ENCODE measurements around the gene RALY.

The RALY gene

DNA sequence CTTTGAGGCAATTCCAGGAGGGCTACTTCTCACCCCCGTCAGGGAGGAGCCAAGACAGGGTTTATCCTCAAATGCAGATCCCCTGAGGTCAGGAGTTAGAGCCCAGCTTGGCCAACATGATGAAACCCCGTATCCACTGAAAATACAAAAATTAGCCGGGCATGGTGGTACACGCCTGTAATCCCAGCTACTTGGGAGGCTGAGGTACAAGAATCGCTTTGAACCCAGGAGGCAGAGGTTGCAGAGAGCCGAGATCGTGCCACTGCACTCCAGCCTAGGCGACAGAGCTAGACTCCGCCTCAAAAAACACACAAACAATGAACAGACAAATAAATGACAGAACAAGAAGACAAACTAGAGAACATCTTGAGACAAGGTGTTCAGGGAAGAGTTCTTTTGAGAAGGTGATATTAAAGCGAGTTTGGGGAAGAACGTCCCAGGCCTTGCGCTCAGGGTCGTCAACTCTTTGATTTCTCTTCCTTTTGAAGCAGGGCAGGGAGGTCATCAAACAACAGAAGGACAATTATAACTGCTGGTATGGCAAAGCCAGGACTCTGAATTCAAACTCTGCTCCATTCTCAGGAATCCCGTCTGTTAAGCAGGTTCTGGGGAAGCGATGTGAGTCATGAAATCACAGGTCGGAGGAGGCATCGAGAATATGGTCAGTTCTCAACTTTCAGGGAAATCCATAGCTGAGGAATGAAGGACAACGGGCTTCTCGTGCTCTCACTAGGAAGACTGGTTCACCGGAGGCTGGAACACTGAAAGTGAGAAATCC is 1.4 kb upstream of the RALY start:
- Mint-ChIP-seq H3K4me3 (peak overlapping the region; percentile 91), H3K36me3 (ENCODE audit: insufficient read depth) (peaks cover 22% of the 10 kb centered on the region), H3K27ac (ENCODE audit: low read depth) (peak overlapping the region; percentile 94), H3K9me3 (no peaks in the 10 kb centered on the region), H3K4me1 (peaks cover 45% of the 10 kb centered on the region), H3K27me3 (no peaks in the 10 kb centered on the region)
- DNase-seq (ENCODE audit: low spot score in 2 of 2) (no peak), ATAC-seq (replicated peaks; ENCODE audit: extremely low read depth, poor library complexity, severe bottlenecking) (no peak)

DNA sequence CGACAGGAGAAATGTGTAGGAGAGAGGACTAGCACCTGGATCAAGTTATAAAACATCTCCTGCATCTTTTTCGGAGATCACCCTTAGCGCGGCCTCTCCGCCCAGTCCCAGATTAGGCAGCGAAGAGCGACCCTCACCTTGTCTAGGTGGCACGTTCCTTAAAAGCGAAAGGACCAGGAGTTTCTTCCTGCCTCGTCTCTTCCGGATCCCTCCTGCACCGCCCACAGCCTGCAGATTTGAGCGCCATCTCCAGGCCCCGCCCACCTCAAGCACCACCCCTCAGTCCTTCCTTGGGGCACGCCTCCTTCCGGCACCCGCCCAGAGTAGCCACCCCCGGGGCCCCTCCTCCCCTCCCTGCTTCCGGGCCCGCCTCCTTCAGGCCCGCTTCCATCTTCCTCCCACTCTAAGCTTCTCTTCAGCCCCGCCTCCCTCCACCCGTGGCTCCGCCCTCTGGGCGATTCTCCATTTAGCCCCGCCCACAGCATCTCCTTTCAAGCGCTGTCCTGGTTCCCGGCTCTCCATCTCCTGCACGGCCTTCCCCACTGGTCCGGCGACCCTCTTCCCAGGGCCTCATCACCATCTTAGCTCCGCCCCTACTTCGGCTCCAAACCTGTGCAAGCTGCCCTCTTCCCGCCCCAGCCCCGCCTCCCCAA is 662 bp upstream of the RALY start:
- no peaks in the 10 kb centered on the region for H3K27me3 Mint-ChIP-seq
- ATAC-seq (replicated peaks; ENCODE audit: extremely low read depth, poor library complexity, severe bottlenecking) (peak; percentile 81), DNase-seq (ENCODE audit: low spot score in 2 of 2) (peak; percentile 99)
- peaks cover 52% of the 10 kb centered on the region for H3K4me1 Mint-ChIP-seq
- no peaks in the 10 kb centered on the region for H3K9me3 Mint-ChIP-seq
- H3K36me3 Mint-ChIP-seq (ENCODE audit: insufficient read depth) = peaks cover 22% of the 10 kb centered on the region
- H3K27ac Mint-ChIP-seq (ENCODE audit: low read depth) = peak overlapping the region; percentile 94
- peak overlapping the region; percentile 91 for H3K4me3 Mint-ChIP-seq

DNA sequence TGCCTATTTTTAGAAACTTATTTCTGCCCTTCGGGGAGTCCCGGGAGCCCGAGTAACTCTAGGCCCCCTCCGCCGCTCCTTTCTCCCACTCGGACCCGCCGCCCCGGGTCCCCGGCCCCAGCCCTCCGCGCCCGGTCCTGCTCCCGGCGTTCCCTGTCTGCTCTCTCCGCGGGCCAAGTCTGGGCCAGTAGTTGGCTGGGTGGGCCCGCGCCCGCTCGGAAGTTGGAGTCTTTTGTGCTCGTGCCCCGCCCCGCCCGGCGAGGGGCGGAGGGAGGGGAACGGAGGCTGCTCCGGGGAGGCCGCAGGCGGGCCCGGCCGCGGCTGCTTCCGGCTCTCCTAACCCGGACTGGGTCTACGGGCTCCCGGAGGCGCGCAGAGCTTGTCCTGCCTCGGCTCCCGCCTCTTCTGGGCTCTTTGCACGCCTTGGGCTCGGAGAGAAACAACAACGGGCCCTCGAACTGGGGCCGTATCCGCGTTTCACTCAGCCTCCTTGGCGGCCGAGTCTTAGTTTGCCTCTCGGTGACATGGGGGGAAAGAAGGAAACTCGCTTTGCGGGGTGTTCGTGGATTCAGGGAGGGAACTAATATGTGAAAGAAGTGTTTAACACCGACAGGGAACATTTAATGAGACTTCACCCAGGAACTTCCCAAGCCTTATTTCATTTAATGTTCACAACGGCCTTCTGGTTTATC is 657 bp downstream of the RALY start:
- Mint-ChIP-seq H3K9me3 (no peaks in the 10 kb centered on the region), H3K27me3 (no peaks in the 10 kb centered on the region), H3K4me3 (peak overlapping the region; percentile 91), H3K36me3 (ENCODE audit: insufficient read depth) (peaks cover 22% of the 10 kb centered on the region), H3K27ac (ENCODE audit: low read depth) (peak overlapping the region; percentile 94), H3K4me1 (peaks cover 65% of the 10 kb centered on the region)
- DNase-seq (ENCODE audit: low spot score in 2 of 2) (peak; percentile 58 to 64), ATAC-seq (replicated peaks; ENCODE audit: extremely low read depth, poor library complexity, severe bottlenecking) (peak; percentile 31)

DNA sequence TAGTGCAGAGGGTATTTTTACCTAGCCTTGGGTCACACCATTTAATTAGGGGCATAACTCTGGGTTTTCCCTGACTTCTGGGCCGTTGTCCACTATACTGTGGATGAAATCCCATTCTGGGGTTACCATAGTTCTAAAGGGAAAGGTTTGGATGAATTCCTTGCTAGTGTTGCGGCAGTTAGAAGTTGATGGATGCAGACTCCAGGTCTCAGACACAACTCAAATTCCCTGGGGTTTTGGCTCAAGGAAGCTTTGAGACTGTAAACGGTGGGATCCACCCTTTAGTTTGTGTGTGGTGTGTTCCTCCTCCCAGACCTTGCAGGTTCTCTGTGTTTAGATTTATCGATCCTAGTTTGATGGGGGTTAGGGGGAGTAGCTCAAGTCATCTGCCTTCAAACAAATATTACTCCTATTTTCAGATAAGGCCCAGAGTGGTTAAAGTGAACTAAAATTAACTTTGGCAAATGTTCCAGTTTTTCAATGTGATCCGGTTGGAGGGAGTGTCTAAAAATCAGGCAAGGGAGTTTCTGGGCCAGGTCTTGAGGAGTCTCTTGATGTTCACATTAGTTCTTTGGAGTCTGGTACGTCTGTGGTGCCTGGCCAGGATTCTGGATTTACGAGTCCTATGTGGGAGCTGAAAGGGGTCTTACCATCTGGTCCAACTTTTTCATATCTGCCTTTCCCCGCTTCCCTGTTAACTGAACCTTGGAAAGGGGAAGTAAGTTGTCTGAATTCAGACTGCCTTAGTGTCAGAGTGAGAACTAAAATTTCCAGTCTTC is 1.5 kb downstream of the RALY start:
- Mint-ChIP-seq H3K4me1 (peaks cover 74% of the 10 kb centered on the region), H3K4me3 (peak overlapping the region; percentile 91), H3K27me3 (no peaks in the 10 kb centered on the region), H3K9me3 (no peaks in the 10 kb centered on the region), H3K27ac (ENCODE audit: low read depth) (peak overlapping the region; percentile 94), H3K36me3 (ENCODE audit: insufficient read depth) (peaks cover 22% of the 10 kb centered on the region)
- ATAC-seq (replicated peaks; ENCODE audit: extremely low read depth, poor library complexity, severe bottlenecking) (no peak), DNase-seq (ENCODE audit: low spot score in 2 of 2) (no peak)

DNA sequence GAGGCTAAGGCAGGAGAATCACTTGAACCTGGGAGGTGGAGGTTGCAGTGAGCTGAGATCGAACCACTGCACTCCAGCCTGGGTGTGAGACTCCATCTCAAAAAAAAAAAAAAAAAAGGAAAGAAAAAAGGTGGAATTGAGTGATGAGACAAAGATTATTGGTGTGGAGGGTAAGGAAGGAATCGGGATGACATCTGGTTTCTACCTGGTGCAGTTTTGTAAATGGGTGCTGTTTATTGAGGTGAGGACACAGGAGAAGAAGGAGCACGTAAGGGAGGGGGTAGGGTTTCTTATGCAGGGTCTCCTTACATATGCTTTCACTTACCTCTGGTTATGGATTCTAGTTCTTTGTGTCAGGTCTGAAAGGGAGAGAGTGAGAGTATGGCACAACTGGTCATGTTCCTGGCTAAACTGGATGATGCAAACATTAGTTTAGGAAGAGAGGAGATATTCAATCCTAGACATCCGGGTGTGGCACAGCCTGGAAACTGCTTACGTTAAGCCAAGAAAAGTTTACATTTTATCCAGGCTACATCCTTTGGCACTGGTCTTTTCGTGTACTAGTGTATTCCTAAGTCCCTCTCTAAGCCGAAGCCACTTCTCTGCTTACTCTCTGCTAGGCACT is 5.4 kb downstream of the RALY start:
- peak overlapping the region; percentile 53 for H3K4me3 Mint-ChIP-seq
- H3K9me3 Mint-ChIP-seq = no peaks in the 10 kb centered on the region
- no peak for ATAC-seq (replicated peaks; ENCODE audit: extremely low read depth, poor library complexity, severe bottlenecking)
- DNase-seq (ENCODE audit: low spot score in 2 of 2) = no peak
- H3K4me1 Mint-ChIP-seq = peaks cover 90% of the 10 kb centered on the region
- peaks cover 11% of the 10 kb centered on the region for H3K36me3 Mint-ChIP-seq (ENCODE audit: insufficient read depth)
- peak overlapping the region; percentile 27 for H3K27ac Mint-ChIP-seq (ENCODE audit: low read depth)
- no peaks in the 10 kb centered on the region for H3K27me3 Mint-ChIP-seq

DNA sequence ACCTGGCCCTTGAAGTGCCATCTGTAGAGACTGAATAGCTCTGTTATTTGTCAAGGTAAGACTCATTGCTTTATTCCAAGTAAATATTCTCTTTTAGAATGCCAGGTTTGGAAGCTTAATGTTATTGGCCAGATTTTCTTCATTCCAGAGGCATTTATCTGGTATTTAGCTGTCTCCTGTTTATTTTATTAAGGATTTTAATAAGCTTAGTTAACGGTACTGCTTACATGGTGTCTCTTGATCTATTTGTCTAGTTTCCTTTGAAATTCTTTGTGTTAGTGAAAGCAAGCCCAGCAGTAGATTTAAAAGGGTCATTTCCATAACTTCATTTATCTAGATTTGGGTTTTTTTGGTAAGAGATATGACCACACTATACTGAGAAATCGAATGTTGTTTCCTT is 7.7 kb downstream of the RALY start:
- Mint-ChIP-seq H3K27ac (ENCODE audit: low read depth) (no peak overlapping the region), H3K4me3 (no peak overlapping the region)

DNA sequence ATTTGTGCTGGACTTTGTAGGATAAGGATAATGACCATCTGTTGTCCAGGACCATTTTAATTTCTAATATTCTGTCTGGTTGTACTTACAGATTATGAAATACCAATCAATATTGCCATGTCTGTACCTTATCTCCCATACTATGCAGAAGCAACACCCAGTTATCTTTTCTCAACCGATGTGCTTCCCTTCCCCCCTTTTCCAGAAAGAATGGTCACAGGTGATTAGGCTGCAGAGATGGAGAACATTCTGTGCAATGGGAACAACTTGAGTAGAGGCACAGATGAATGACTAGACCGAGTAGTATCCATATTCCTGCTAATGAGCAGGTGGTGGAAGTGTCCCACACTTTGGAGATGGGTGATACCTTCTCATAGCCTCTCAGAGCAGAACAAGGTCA is 10.5 kb downstream of the RALY start:
- Mint-ChIP-seq H3K27me3 (no peaks in the 10 kb centered on the region), H3K27ac (ENCODE audit: low read depth) (no peak overlapping the region), H3K36me3 (ENCODE audit: insufficient read depth) (peaks cover 8% of the 10 kb centered on the region), H3K9me3 (no peaks in the 10 kb centered on the region), H3K4me3 (no peak overlapping the region), H3K4me1 (peaks cover 94% of the 10 kb centered on the region)
- ATAC-seq (replicated peaks; ENCODE audit: extremely low read depth, poor library complexity, severe bottlenecking) = no peak
- no peak for DNase-seq (ENCODE audit: low spot score in 2 of 2)

More for the DNA sequence above, 7.7 kb downstream of the RALY start:
- peaks cover 4% of the 10 kb centered on the region for H3K36me3 Mint-ChIP-seq (ENCODE audit: insufficient read depth)
- ATAC-seq (replicated peaks; ENCODE audit: extremely low read depth, poor library complexity, severe bottlenecking) (no peak), DNase-seq (ENCODE audit: low spot score in 2 of 2) (no peak)
- H3K27me3 Mint-ChIP-seq = no peaks in the 10 kb centered on the region
- H3K9me3 Mint-ChIP-seq = no peaks in the 10 kb centered on the region
- H3K4me1 Mint-ChIP-seq = peaks cover 99% of the 10 kb centered on the region

DNA sequence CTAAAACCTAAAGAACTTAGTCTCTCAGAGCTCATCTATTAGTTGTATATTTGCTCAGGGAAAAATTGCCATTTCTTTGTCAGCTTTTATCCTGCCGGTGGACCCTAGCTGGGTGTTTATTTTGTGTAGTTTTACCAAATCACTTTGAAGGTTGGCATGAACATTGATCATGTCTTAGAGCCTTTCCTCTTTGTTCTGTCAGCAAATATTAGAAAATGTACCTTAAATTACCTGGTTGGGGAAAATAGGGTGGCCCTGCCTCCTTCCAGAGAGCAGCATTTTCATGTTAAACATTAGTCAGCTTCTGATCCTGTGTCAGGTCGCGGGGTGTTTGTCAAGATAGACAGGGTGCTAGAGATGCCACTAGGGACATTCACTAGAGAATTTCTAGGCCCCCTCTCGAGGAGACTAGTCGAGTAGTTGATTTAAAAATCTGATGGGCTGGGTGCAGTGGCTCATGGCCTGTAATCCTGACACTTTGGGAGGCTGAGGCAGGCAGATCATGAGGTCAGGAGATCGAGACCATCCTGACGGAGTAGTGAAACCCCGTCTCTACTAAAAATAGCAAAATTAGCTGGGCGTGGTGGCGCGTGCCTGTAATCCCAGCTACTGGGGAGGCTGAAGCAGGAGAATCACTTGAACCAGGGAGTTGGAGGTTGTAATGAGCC is 11.2 kb downstream of the RALY start:
- H3K4me3 Mint-ChIP-seq = no peak overlapping the region
- H3K27me3 Mint-ChIP-seq = no peaks in the 10 kb centered on the region
- H3K27ac Mint-ChIP-seq (ENCODE audit: low read depth) = no peak overlapping the region
- DNase-seq (ENCODE audit: low spot score in 2 of 2) (no peak), ATAC-seq (replicated peaks; ENCODE audit: extremely low read depth, poor library complexity, severe bottlenecking) (no peak)
- peaks cover 8% of the 10 kb centered on the region for H3K36me3 Mint-ChIP-seq (ENCODE audit: insufficient read depth)
- peaks cover 94% of the 10 kb centered on the region for H3K4me1 Mint-ChIP-seq
- H3K9me3 Mint-ChIP-seq = no peaks in the 10 kb centered on the region

DNA sequence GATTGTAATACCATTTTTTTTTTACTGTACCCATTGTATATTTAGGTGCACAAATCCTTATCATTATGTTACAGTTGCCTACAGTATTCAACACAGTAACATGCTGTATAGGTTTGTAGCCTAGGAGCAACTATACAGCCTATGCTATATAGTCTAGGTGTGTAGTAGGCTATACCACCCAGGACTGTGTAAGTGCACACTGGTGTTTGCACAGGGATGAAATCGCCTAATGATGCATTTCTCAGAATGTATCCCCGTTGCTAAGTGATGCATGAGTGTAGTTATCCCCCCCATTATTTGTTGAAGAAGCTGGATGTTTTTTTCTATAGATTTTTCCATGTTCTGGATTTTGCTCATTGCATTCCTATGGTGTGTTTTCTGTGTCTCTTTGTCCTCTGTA is 12.9 kb downstream of the RALY start:
- peaks cover 11% of the 10 kb centered on the region for H3K36me3 Mint-ChIP-seq (ENCODE audit: insufficient read depth)
- H3K9me3 Mint-ChIP-seq = no peaks in the 10 kb centered on the region
- no peak overlapping the region for H3K27ac Mint-ChIP-seq (ENCODE audit: low read depth)
- H3K4me3 Mint-ChIP-seq = no peak overlapping the region
- no peaks in the 10 kb centered on the region for H3K27me3 Mint-ChIP-seq
- DNase-seq (ENCODE audit: low spot score in 2 of 2) (no peak), ATAC-seq (replicated peaks; ENCODE audit: extremely low read depth, poor library complexity, severe bottlenecking) (no peak)
- peaks cover 95% of the 10 kb centered on the region for H3K4me1 Mint-ChIP-seq

DNA sequence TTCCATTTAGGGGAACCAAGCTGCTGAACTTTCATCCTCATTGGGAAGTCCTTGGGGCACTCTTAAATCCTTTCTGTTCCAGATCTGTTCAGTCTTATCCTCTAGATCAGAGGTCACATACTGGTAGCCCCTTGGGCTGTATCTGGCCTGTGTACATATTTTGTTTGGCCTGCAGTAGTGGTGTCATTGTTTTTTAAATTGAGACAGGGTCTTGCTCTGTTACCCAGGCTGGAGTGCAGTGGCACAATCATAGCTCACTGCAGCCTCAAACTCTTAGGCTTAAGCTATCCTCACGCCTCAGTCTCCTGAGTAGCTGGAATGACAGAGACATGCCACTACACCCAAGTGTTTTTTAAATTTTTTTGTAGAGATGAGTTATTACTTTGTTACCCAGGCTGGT is 14.8 kb downstream of the RALY start:
- peak overlapping the region; percentile 59 for H3K4me3 Mint-ChIP-seq
- H3K9me3 Mint-ChIP-seq = no peaks in the 10 kb centered on the region
- no peaks in the 10 kb centered on the region for H3K27me3 Mint-ChIP-seq
- no peak for DNase-seq (ENCODE audit: low spot score in 2 of 2)
- ATAC-seq (replicated peaks; ENCODE audit: extremely low read depth, poor library complexity, severe bottlenecking) = no peak
- H3K4me1 Mint-ChIP-seq = peaks cover 89% of the 10 kb centered on the region
- H3K36me3 Mint-ChIP-seq (ENCODE audit: insufficient read depth) = peaks cover 16% of the 10 kb centered on the region
- H3K27ac Mint-ChIP-seq (ENCODE audit: low read depth) = peak overlapping the region; percentile 82

DNA sequence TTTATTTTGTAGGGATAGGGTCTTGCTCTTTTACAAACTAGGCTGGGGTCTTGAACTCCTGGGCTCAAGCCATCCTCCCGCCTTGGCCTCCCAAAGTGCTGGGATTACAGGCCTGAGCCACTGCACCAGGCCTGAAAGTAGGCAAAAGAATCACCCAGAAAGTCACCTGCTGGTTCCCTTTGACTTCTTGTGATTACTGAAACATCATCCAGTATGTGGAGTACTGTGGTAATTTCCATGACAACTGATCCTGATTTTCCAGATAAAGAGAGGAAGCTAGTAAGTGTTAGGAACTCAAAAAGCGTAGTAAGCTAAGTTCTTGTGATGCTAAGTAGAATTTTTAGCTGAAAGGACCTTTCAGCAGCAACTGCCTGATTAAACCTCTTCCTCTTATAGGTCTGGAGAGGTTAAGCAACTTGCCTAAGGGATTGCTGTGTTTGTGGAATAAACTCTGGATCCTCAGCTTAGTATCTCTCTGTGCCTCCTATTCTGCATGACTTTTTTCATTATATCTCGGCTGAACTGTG is 16.8 kb downstream of the RALY start:
- Mint-ChIP-seq H3K9me3 (no peaks in the 10 kb centered on the region), H3K4me1 (peaks cover 87% of the 10 kb centered on the region), H3K36me3 (ENCODE audit: insufficient read depth) (peaks cover 24% of the 10 kb centered on the region), H3K27ac (ENCODE audit: low read depth) (peak overlapping the region; percentile 82), H3K4me3 (no peak overlapping the region), H3K27me3 (no peaks in the 10 kb centered on the region)
- no peak for DNase-seq (ENCODE audit: low spot score in 2 of 2)
- ATAC-seq (replicated peaks; ENCODE audit: extremely low read depth, poor library complexity, severe bottlenecking) = no peak
